Measurements from ENCODE around the gene SHLD1. TPM values are rescaled to one million over a fixed set of nuclear protein-coding genes. Genes with fewer than 3 reads are reported as not detected.
"Not testable (repeated sequence)": the region's sequence is repeated elsewhere in the genome, so short reads cannot be mapped to it uniquely, and the experiment has no call there.

Gene SHLD1
- total RNA-seq, 2 donors from 2014 or later: 6.4 to 10.5 TPM

DNA sequence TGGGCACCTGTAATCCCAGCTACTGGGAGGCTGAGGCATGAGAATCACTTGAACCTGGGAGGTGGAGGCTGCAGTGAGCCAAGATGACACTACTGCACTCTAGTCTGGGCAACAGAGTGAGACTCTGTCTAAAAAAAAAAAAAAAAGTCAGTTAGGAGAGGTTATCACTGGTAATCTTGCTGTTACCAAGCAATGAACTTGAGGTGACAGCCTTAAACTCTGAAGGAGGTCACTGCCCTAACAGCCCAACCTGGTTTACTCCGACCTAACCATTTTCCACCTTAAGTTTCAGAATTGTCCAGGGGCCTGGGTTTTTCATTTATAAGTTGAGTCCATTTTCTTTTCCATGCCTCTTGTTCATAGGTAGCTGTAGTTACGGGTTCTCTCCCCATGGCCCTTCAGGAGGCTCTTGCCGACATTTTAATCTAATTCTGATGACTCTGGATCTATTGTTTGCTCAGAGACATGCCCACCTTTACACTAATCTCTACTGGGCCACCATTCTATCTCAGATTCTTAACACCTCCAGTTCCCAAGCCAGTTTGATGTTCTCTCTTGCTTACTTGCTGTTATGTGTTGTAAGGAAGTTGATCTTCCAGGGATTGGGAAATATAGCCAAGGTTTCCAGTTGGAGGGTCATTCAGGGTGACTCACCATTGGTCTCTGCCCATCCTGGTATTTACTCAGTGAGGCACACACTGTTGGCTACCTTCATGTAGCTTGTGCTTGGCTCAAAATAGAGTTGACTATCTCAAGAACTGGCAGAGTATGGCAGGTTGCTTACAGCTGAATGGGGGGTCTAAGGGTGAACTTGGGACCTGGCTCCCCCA lies 29.1 kb downstream of the SHLD1 start:
- Histone ChIP-seq H3K36me3 (no peaks in the 10 kb centered on the region), H3K27me3 (replicated peaks; ENCODE audit: insufficient read depth) (no peaks in the 10 kb centered on the region), H3K9me3 (no peaks in the 10 kb centered on the region), H3K4me1 (replicated peaks) (peaks cover 6% of the 10 kb centered on the region), H3K4me3 (no peak overlapping the region), H3K27ac (no peak overlapping the region)
- 82% methylated on average over 3 of the region's 3 CpGs for WGBS
- TF ChIP-seq POLR2AphosphoS5 (IDR thresholded peaks at IDR 0.05) (peak; percentile 44), POLR2A (IDR thresholded peaks at IDR 0.05) (no peak)
- peak; percentile 23 for DNase-seq (ENCODE audit: low spot score)
- intact Hi-C loops (cut with DNase I): no loop called here

DNA sequence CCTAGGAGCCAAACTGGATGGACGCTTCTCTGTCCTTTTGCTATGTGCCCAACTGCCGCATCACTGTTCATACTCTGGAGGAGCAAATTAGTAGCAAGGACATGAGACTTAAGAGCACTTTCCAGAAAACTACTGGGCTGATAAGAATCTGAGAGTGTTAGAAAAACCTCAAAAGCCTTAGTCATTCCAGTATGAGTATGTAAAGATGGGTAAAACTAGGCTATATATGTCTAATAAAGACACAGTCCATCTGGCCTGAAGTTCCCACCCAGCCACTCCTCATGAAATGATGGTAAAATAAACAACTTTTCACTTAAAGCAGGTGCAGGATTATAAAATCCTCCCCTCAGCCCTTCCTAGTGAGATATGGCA lies 30.6 kb downstream of the SHLD1 start:
- Histone ChIP-seq H3K36me3 (no peaks in the 10 kb centered on the region), H3K4me1 (replicated peaks) (peaks cover 6% of the 10 kb centered on the region), H3K27me3 (replicated peaks; ENCODE audit: insufficient read depth) (no peaks in the 10 kb centered on the region), H3K9me3 (no peaks in the 10 kb centered on the region), H3K27ac (peak overlapping the region in 1 of 2 donors; percentile 63), H3K4me3 (no peak overlapping the region)
- no peak for DNase-seq (ENCODE audit: low spot score)
- 98% methylated on average over 2 of the region's 2 CpGs for WGBS
- intact Hi-C loops (cut with DNase I): no loop called here
- TF ChIP-seq, protein P1, sequence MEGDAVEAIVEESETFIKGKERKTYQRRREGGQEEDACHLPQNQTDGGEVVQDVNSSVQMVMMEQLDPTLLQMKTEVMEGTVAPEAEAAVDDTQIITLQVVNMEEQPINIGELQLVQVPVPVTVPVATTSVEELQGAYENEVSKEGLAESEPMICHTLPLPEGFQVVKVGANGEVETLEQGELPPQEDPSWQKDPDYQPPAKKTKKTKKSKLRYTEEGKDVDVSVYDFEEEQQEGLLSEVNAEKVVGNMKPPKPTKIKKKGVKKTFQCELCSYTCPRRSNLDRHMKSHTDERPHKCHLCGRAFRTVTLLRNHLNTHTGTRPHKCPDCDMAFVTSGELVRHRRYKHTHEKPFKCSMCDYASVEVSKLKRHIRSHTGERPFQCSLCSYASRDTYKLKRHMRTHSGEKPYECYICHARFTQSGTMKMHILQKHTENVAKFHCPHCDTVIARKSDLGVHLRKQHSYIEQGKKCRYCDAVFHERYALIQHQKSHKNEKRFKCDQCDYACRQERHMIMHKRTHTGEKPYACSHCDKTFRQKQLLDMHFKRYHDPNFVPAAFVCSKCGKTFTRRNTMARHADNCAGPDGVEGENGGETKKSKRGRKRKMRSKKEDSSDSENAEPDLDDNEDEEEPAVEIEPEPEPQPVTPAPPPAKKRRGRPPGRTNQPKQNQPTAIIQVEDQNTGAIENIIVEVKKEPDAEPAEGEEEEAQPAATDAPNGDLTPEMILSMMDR (IDR thresholded peaks at IDR 0.05): no peak
- no peak for TF ChIP-seq POLR2A (IDR thresholded peaks at IDR 0.05)

DNA sequence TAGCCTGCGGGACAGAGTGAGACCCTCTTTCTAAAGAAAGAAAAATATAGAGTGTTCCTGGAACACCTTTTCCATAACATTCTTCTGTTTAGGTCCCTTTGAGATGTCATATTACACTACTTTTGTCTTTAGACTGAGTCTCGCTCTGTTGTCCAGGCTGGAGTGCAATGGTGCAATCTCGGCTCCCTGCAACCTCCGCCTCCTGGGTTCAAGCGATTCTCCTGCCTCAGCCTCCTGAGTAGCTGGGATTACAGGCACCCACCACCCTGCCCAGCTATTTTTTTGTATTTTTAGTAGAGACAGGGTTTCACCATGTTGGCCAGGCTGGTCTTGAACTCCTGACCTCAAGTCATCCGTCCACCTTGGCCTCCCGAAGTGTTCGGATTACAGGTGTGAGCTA lies 31.2 kb downstream of the SHLD1 start:
- WGBS: 66% methylated on average over 8 of the region's 8 CpGs
- intact Hi-C loops (cut with DNase I); H3K9me3 ChIP-seq: not testable (repeated sequence)

DNA sequence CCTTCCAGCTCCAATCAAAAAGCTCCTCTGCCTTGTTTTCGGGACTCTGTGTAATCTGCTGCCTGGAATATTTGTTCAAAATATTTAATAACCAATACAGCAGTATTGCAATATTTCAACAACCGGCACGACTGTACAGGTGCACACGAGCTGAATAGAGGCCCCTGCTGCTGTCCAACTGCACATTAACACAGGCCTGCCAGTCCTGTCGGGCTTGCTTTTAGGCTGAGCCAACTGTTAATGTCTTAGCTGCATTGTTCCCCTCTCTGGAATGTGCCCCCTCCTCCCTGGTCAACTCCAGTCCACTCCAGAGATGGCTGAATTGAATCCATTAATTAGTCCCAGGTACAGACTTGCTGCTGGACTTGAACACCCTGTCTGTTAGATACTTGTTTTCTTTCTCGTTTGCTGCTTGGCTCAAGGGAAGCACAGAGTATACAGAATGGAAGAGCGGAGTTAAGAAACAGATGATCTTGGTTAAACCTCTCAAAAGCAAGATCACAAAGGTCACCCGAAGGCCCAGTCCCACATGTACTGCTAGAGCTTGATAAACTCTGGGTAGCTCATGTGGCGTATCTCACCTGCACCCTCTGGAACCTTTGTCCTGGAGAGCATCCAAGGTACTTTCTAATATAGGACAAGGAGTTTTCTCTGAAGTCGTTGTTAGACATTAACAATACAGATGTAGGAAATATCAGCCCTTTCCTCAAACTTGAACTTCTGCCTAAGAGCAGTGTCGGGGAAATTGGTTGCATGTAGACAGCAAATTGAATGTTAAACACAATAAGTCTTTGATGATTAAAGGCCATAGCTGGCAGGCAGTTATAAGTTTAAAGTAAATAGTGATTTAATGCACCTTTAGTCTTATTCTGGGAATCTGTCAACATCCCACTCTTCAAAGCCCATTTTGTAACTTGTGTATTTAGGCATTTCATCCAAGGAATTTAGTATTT lies 31.9 kb downstream of the SHLD1 start:
- H3K4me3 ChIP-seq: no peak overlapping the region
- intact Hi-C loops (cut with DNase I): no loop called here
- peak; percentile 49 for DNase-seq (ENCODE audit: low spot score)
- peak; percentile 25 for TF ChIP-seq POLR2AphosphoS5 (IDR thresholded peaks at IDR 0.05)
- TF ChIP-seq, protein P1 (IDR thresholded peaks at IDR 0.05): no peak
- peak overlapping the region; percentile 52 to 63 for H3K27ac ChIP-seq
- 26% methylated on average over 11 of the region's 11 CpGs for WGBS
- H3K9me3 ChIP-seq: no peaks in the 10 kb centered on the region
- H3K4me1 ChIP-seq (replicated peaks): peaks cover 6% of the 10 kb centered on the region
- H3K36me3 ChIP-seq: no peaks in the 10 kb centered on the region
- H3K27me3 ChIP-seq (replicated peaks; ENCODE audit: insufficient read depth): no peaks in the 10 kb centered on the region

More for the DNA sequence above, 31.2 kb downstream of the SHLD1 start:
- not testable (repeated sequence) for H3K4me3 ChIP-seq; H3K27me3 ChIP-seq (replicated peaks; ENCODE audit: insufficient read depth); H3K36me3 ChIP-seq; DNase-seq (ENCODE audit: low spot score); H3K4me1 ChIP-seq (replicated peaks)
- peak overlapping the region; percentile 52 to 63 for H3K27ac ChIP-seq

DNA sequence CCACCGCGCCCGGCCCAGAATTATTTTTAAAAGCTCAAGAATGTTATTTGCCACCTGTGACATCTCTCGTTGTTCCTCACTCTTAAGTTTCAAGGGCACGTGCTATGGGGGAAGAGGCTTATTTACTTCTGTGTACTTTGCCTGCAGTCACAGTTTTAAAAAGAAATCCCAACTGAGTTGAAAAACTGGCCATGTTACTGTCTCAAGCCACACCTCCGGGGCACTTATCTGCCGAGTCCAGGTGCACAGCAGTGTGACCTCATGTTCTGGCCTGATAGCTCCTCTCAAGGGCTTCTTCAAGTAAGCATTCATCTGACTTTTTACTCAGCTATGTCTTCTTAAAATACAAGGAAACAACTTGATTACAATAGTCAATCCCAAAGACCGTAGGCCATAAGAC lies 34.5 kb downstream of the SHLD1 start:
- H3K4me1 ChIP-seq (replicated peaks): peaks cover 8% of the 10 kb centered on the region
- DNase-seq (ENCODE audit: low spot score): peak; percentile 34
- no peaks in the 10 kb centered on the region for H3K9me3 ChIP-seq

DNA sequence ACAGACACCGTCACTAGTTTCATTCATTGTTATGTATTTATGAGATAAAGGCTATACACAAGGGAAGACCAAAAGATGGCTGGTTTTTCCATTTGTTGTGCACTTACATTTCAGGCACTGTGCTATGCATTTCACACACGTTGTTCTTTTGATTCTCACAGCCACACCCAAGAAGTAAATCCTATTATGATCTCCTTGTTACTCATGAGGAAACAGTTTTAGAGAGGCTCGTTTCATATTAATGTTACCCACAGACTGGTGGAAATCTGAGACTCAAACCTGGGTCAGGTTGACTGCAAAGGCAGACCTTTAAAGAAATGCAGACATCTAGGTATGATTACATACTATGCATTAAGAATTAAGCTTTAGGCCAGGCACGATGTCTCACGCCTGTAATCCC lies 34.9 kb downstream of the SHLD1 start:
- no peak overlapping the region for H3K4me3 ChIP-seq
- H3K27ac ChIP-seq: peak overlapping the region in 1 of 2 donors; percentile 43
- H3K4me1 ChIP-seq (replicated peaks): peaks cover 8% of the 10 kb centered on the region
- H3K9me3 ChIP-seq: no peaks in the 10 kb centered on the region
- H3K36me3 ChIP-seq: no peaks in the 10 kb centered on the region
- no peaks in the 10 kb centered on the region for H3K27me3 ChIP-seq (replicated peaks; ENCODE audit: insufficient read depth)
- DNase-seq (ENCODE audit: low spot score): no peak
- TF ChIP-seq POLR2AphosphoS5 (IDR thresholded peaks at IDR 0.05) (no peak), POLR2A (IDR thresholded peaks at IDR 0.05) (no peak)
- TF ChIP-seq, protein P1 (IDR thresholded peaks at IDR 0.05): no peak
- intact Hi-C loops (cut with DNase I): loop anchor here (5.0 kb wide), 2 partner anchors 218 to 258 kb away; no protein-coding TSS in a partner anchor
- 67% methylated on average over 5 of the region's 5 CpGs for WGBS

More for the DNA sequence above, 34.5 kb downstream of the SHLD1 start:
- WGBS: 67% methylated on average over 8 of the region's 8 CpGs
- Histone ChIP-seq H3K27me3 (replicated peaks; ENCODE audit: insufficient read depth) (no peaks in the 10 kb centered on the region), H3K36me3 (no peaks in the 10 kb centered on the region), H3K27ac (peak overlapping the region in 1 of 2 donors; percentile 43), H3K4me3 (no peak overlapping the region)
- no peak for TF ChIP-seq POLR2AphosphoS5 (IDR thresholded peaks at IDR 0.05)
- intact Hi-C loops (cut with DNase I): loop anchor here (5.0 kb wide), 2 partner anchors 217 to 257 kb away; no protein-coding TSS in a partner anchor
